Measurements from ENCODE around the gene PACRG. TPM values are rescaled to one million over a fixed set of nuclear protein-coding genes. Genes with fewer than 3 reads are reported as not detected.

The PACRG gene
- total and polyA plus RNA-seq, 4 donors: 0.47 to 3.8 (median 2.4) TPM

GRCh38 chr6:163343609-163344008 is 615.8 kb downstream of the PACRG start:
- Histone ChIP-seq H3K27ac (ENCODE audit: low read depth in 1 of 2, low read length in 2 of 2) (no peak overlapping the region), H3K36me3 (ENCODE audit: control insufficient read depth in 4 of 4, insufficient read depth in 3 of 4, low read depth in 1 of 4, low read length in 3 of 4) (no peaks in the 10 kb centered on the region), H3K9ac (ENCODE audit: low read depth in 1 of 2, low read length in 2 of 2) (no peak overlapping the region), H3K27me3 (ENCODE audit: control insufficient read depth in 4 of 4, insufficient read depth in 4 of 4, low read length in 3 of 4) (no peaks in the 10 kb centered on the region), H3K9me3 (ENCODE audit: control insufficient read depth in 4 of 4, low read length in 3 of 4) (no peaks in the 10 kb centered on the region), H3K4me3 (ENCODE audit: low read depth in 1 of 3, low read length in 3 of 3) (no peak overlapping the region), H3K4me1 (ENCODE audit: control insufficient read depth in 4 of 4, insufficient read depth in 4 of 4, low read length in 3 of 4) (peaks cover 0 to 5% (median 3%) of the 10 kb centered on the region in 4 donors)
- peak in 1 of 2 donors; percentile 27 for TF ChIP-seq RAD21 (IDR thresholded peaks at IDR 0.05)
- TF ChIP-seq HNF4A (conservative IDR thresholded peaks at IDR 0.05): peak in 1 of 2 donors; percentile 26
- peak; percentile 83 for TF ChIP-seq NR2F2 (IDR thresholded peaks at IDR 0.05)
- TF ChIP-seq SP1 (IDR thresholded peaks at IDR 0.05): no peak
- DNase-seq (ENCODE audit: low spot score): no peak
- WGBS: 36% methylated on average over 8 of the region's 8 CpGs

GRCh38 chr6:163344411-163344810 is 616.6 kb downstream of the PACRG start:
- Histone ChIP-seq H3K9ac (ENCODE audit: low read depth in 1 of 2, low read length in 2 of 2) (no peak overlapping the region), H3K4me3 (ENCODE audit: low read depth in 1 of 3, low read length in 3 of 3) (no peak overlapping the region), H3K9me3 (ENCODE audit: control insufficient read depth in 4 of 4, low read length in 3 of 4) (no peaks in the 10 kb centered on the region), H3K27ac (ENCODE audit: low read depth in 1 of 2, low read length in 2 of 2) (no peak overlapping the region), H3K4me1 (ENCODE audit: control insufficient read depth in 4 of 4, insufficient read depth in 4 of 4, low read length in 3 of 4) (peaks cover 0 to 5% (median 3%) of the 10 kb centered on the region in 4 donors), H3K36me3 (ENCODE audit: control insufficient read depth in 4 of 4, insufficient read depth in 3 of 4, low read depth in 1 of 4, low read length in 3 of 4) (no peaks in the 10 kb centered on the region), H3K27me3 (ENCODE audit: control insufficient read depth in 4 of 4, insufficient read depth in 4 of 4, low read length in 3 of 4) (no peaks in the 10 kb centered on the region)
- no peak for DNase-seq (ENCODE audit: low spot score)
- WGBS: 91% methylated on average over 8 of the region's 8 CpGs
- TF ChIP-seq ZBTB33 (IDR thresholded peaks at IDR 0.05) (no peak), REST (IDR thresholded peaks at IDR 0.05) (no peak), HNF4G (IDR thresholded peaks at IDR 0.05) (no peak), FOXA1 (IDR thresholded peaks at IDR 0.05) (no peak), FOXA2 (IDR thresholded peaks at IDR 0.05) (no peak), TAF1 (conservative IDR thresholded peaks at IDR 0.05) (no peak), RXRA (IDR thresholded peaks at IDR 0.05) (no peak), NR2F2 (IDR thresholded peaks at IDR 0.05) (no peak), YY1 (IDR thresholded peaks at IDR 0.05) (no peak), ATF3 (IDR thresholded peaks at IDR 0.05) (no peak), RAD21 (IDR thresholded peaks at IDR 0.05) (no peak), GABPA (IDR thresholded peaks at IDR 0.05 in 1 of 2, conservative IDR thresholded peaks at IDR 0.05 in 1 of 2) (no peak), EGR1 (IDR thresholded peaks at IDR 0.05; ENCODE audit: low read depth in 2 of 2) (no peak), SP1 (IDR thresholded peaks at IDR 0.05) (no peak), MAX (IDR thresholded peaks at IDR 0.05) (no peak), CTCF (IDR thresholded peaks at IDR 0.05; ENCODE audit: low read depth, low read length, missing input control) (no peak), JUND (IDR thresholded peaks at IDR 0.05) (no peak)
